ENCODE data around the gene FRMD5. TPM values are rescaled to one million over a fixed set of nuclear protein-coding genes. Genes with fewer than 3 reads are reported as not detected.

The FRMD5 gene
- total RNA-seq, 1 experiment from 2014 or later = 14.3 TPM

DNA sequence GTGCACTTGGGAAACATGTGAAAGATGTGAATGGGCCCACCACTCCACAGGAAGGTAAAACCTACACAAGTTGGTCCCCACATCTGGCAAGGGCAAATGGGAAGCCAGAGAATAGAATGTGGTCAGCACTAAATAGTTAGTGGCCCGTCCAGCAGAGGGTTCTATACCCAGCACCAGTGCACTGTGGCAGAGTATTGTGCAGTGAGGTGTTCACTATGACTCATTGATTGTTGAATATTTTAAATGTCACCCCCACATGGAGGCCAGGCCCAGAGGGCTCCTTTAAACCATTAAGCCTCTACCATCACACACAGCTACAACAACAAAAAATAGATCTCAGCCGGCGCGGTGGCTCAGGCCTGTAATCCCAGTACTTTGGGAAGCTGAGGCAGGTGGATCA is 11.7 kb downstream of the FRMD5 start:
- in situ Hi-C loops (cut with HindIII; ENCODE audit: low pct_unique_long_range_greater_than_20kb, low sequenced_read_pairs) = no loop called here
- no peak for DNase-seq (ENCODE audit: low read depth, low spot score)

DNA sequence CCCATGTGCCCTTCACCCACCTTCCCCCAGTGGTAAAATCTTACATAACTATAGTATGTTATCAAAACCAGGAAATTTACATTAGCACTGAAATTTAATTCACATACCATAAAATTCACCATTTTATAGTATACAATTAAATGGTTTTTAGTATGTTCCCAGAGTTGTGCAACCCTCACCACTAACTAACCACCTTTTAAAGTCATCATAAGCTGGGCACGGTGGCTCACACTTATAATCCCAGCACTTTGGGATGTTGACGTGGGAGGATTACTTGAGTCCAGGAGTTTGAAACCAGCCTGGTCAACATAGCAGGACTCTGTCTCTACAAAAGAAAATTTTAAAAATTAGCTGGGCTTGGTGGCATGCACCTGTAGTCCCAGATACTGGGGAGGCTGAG is 13.7 kb downstream of the FRMD5 start:
- no peak for DNase-seq (ENCODE audit: low read depth, low spot score)
- in situ Hi-C loops (cut with HindIII; ENCODE audit: low pct_unique_long_range_greater_than_20kb, low sequenced_read_pairs) = no loop called here

DNA sequence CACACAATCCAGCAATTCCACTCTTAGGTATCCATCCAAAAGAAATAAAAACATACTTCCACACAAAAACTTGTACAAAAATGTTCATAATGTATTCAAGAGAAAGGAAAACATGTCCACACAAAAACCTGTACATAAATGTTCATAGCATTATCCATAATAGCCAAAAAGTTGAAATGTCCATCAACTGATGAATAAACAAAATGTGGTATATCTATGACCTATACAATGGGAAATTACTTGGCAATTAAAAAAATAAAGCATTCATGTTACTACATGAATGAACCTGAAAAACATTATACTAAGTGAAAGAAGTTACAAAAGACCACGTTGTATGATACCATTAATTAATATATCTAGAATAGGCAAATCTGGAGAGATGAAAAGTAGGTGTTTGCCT is 17.9 kb downstream of the FRMD5 start:
- in situ Hi-C loops (cut with HindIII; ENCODE audit: low pct_unique_long_range_greater_than_20kb, low sequenced_read_pairs) = no loop called here
- DNase-seq (ENCODE audit: low read depth, low spot score) = no peak

DNA sequence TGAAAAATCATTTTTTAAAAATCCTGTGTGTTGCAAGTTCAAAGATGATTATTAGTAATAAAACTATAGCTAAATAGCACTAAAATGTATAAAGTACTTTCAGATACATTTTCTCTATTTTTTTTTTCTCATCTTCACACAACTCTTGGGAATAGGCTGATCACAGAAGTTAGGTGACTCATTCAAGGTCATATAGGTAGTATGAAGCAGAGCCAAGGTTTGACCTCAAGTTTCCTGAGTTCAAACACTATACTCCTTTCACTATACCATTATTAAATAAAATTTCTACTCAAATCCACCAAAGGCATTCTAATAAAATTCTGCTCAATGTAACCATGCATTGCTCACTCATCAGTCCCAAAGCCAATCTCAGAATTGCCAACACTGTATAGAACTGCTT is 21.3 kb downstream of the FRMD5 start:
- DNase-seq (ENCODE audit: low read depth, low spot score) = no peak
- in situ Hi-C loops (cut with HindIII; ENCODE audit: low pct_unique_long_range_greater_than_20kb, low sequenced_read_pairs) = no loop called here

DNA sequence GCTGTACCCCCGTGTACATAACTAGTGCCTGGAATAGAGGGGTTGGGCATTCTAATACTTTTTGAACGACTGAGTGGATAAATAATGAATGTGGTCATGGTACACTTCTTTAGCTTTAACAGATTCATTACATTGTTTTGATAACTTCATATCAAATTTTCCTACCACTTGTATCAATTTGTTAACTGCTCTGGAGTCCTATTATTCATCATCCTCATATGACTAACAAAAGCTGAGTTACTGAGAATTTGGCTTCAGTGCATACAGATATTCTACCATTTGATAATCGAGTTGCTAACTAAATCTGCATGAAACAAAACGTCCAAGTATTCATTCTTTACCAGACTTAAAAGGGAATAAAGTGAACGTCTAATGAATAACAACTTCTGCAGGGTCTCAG is 31.7 kb downstream of the FRMD5 start:
- in situ Hi-C loops (cut with HindIII; ENCODE audit: low pct_unique_long_range_greater_than_20kb, low sequenced_read_pairs) = no loop called here
- no peak for DNase-seq (ENCODE audit: low read depth, low spot score)

DNA sequence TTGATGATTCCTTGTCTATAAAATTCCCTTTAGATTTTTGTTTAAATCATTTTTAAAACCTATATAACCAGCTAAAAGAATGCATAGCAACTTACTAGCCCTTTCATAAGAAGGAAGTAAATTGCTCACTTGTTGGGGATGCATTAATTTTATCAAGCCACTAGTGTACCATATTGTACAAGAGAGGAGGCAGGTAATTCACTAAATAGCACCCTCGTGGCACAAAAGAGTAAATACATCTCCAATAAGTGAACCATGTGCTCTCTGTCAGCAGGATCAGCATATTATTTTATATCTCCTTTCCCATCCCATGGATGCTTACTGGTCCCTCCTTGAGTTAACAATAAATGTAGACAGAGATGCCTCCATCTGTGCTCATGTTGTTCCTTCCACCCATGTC is 34.3 kb downstream of the FRMD5 start:
- in situ Hi-C loops (cut with HindIII; ENCODE audit: low pct_unique_long_range_greater_than_20kb, low sequenced_read_pairs) = no loop called here
- no peak for DNase-seq (ENCODE audit: low read depth, low spot score)

DNA sequence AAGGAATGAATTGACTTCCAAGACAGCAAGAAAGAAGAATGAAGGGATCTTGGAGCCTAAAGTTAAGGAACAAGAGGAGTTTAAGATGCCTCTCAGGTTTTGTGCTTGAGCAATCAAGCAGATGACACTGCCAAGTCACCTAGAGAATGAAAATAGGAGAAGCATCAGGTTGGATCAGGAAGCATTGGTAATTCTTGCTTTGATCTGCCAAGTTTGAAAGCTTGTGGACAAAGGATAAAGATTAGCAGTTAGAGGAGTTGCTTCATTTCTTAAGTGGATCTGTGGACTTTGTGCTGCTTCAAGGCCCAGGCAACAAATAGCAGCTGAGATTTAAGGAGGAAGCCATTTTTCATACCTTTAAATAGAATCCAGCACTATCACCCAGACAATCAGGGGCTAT is 35.6 kb downstream of the FRMD5 start:
- no peak for DNase-seq (ENCODE audit: low read depth, low spot score)
- in situ Hi-C loops (cut with HindIII; ENCODE audit: low pct_unique_long_range_greater_than_20kb, low sequenced_read_pairs) = no loop called here

DNA sequence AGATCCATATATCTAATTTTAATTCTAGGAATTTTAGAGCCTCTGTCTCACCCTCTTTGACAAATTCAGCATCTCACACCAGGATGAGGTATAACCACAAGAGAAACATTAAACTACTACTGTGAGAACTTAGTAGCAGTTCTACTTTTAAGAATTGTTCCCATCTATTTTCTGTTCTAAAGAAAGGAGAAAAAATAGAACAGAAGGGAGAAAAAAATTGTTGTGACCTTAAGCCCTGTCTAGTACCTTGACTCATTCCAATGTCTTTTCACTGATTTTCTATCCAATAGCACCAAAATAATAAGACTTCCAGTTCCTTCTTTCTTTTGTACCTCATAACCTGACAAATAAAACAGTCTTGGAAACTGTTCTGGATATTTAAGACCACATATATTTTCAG is 37.0 kb downstream of the FRMD5 start:
- DNase-seq (ENCODE audit: low read depth, low spot score) = no peak
- in situ Hi-C loops (cut with HindIII; ENCODE audit: low pct_unique_long_range_greater_than_20kb, low sequenced_read_pairs) = no loop called here

DNA sequence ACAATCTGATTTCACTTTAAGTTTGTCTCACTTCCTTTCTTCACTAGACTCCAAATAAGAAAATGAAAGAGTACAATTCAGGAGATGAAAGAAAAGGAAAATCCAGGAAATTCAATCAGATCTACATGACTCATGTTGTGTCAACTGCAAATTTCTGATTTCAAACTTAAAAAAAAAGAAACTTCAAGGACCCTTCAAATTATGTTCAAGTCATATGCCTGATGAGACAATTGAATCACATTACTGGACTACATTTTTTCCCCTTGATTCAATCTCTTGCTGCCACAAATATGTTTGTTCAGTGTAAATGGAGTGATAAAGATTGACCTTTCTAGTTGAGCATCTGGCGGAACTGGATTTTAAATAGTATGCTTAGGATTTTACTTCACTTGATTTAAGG is 37.4 kb downstream of the FRMD5 start:
- in situ Hi-C loops (cut with HindIII; ENCODE audit: low pct_unique_long_range_greater_than_20kb, low sequenced_read_pairs) = no loop called here
- DNase-seq (ENCODE audit: low read depth, low spot score) = peak; percentile 77

DNA sequence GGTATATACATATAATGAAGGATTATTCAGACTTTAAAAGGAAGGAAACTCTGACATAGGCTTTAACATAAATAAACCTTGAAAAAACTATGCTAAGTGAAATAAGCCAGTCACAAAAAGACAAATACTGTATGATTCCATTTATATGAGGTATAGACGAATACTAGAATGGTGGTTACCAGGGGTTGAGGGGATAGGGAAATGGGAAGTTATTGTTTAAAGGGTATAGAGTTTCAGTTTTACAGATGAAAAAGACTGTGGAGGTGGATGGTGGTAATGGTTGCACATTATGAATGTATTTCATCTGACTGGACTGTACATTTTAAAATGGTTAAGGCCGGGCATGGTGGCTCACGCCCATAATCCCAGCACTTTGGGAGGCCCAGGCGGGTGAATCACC is 41.7 kb downstream of the FRMD5 start:
- DNase-seq (ENCODE audit: low read depth, low spot score) = no peak
- in situ Hi-C loops (cut with HindIII; ENCODE audit: low pct_unique_long_range_greater_than_20kb, low sequenced_read_pairs) = no loop called here

DNA sequence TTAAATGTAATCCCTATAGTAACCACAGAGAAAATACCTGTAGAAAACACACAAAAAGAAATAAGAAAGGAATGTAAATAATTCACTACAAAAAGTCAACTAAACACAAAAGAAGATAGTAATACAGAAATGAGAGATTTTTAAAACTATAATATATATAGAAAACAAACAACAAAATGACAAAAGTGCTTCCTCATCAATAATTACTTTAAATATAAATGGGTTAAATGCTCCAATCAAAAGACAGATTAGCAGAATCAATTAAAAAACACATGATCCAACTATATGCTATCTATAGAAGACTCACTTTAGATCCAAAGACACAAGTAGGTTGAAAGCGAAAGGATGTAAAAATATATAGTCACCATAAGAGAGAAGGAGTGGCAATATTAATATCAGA is 45.8 kb downstream of the FRMD5 start:
- DNase-seq (ENCODE audit: low read depth, low spot score) = no peak
- in situ Hi-C loops (cut with HindIII; ENCODE audit: low pct_unique_long_range_greater_than_20kb, low sequenced_read_pairs) = loop anchor here (25.0 kb wide), 1 partner anchor 88 kb away; no protein-coding TSS in a partner anchor

DNA sequence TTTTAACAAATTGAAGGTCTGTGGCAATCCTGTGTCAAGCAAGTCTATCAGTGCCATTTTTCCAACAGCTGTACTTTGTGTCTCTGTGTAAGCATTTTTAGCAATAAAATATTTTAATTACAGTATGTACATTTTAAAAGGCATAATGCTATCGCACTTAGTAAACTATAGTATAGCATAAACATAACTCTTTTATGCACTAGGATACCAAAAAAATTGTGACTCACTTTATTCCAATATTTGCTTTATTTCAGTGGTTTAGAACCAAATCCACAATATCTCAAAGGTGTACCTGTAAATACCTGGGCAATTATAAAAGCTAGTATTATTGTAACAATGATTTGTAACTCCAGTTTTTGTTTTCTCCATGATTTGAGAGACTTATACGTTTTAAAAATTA is 46.5 kb downstream of the FRMD5 start:
- in situ Hi-C loops (cut with HindIII; ENCODE audit: low pct_unique_long_range_greater_than_20kb, low sequenced_read_pairs) = loop anchor here (25.0 kb wide), 1 partner anchor 89 kb away; no protein-coding TSS in a partner anchor
- DNase-seq (ENCODE audit: low read depth, low spot score) = no peak

DNA sequence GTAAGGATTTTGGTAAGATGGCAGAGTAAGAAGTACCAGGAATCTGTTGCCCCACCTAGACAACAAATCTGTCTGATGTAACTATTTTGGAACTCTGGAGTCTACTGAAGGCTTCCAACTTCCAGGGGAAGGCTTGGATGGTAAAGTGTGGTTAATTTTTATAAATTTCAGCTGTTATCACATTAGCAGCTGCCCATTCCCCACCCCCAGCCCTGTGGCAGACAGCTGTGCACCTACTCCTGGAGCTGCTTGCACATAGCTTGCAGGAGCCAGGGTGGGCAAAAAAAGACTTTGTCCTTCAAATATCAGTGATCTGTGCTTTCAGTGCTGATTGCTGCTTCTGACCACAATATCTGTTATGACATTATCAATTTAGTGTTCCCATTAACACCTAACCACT is 47.4 kb downstream of the FRMD5 start:
- no peak for DNase-seq (ENCODE audit: low read depth, low spot score)
- in situ Hi-C loops (cut with HindIII; ENCODE audit: low pct_unique_long_range_greater_than_20kb, low sequenced_read_pairs) = loop anchor here (25.0 kb wide), 1 partner anchor 90 kb away; no protein-coding TSS in a partner anchor

DNA sequence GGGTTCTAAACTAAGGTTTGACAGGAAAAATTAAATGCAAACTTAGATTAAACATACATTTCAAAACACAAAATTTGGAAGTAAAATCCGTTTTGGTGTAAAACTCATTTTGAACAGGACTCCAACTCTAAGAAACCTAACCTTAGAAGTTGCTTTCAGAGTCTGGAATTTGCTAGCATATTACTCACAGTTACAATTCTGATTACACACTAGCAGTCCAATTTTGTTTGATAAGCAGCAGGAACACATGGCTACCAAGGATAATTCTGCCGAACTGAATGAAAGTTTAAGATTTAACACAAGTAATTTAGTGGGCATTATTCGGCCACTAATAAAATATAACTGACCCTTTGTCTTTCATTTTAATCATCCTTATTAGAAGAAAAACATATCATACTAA is 49.6 kb downstream of the FRMD5 start:
- DNase-seq (ENCODE audit: low read depth, low spot score) = no peak
- in situ Hi-C loops (cut with HindIII; ENCODE audit: low pct_unique_long_range_greater_than_20kb, low sequenced_read_pairs) = loop anchor here (25.0 kb wide), 1 partner anchor 92 kb away; no protein-coding TSS in a partner anchor

DNA sequence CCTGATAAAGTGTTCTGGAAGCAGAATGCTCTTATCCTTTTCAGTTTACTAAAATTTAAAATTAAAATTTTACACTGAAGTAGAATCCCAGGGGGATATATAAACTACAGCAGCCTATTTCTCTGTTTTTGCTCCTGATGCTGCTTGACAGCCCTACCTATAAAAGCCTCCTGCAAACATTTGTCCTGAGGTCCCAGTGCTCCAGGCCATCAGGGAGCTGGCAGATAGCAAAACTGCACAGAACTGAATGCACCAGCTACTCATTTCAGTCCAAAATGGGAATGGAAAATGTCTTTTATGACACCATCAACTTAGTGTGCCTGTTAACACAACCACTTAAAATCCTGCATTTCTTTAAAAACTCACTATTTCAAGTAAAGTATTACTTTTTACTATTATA is 50.1 kb downstream of the FRMD5 start:
- in situ Hi-C loops (cut with HindIII; ENCODE audit: low pct_unique_long_range_greater_than_20kb, low sequenced_read_pairs) = loop anchor here (25.0 kb wide), 1 partner anchor 92 kb away; no protein-coding TSS in a partner anchor
- no peak for DNase-seq (ENCODE audit: low read depth, low spot score)

DNA sequence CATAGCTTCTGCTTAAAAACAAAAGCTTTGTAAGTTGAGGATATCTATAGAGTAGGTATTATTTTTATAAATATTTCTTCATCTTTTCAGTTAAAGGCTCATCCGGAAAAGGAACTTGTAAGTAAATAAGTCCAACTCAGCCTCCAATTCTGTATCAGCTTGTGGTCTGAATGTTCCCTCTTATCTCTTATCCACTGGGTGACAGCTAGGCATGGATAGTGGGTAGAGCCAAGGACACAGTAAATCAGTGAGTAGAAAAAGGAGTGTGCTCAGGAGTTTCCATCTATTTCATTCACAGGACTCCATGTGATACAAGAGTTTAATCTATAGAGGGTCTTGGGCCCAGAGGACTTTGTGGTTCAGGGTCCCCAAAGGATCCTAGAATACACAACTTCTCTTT is 50.9 kb downstream of the FRMD5 start:
- in situ Hi-C loops (cut with HindIII; ENCODE audit: low pct_unique_long_range_greater_than_20kb, low sequenced_read_pairs) = loop anchor here (25.0 kb wide), 1 partner anchor 93 kb away; no protein-coding TSS in a partner anchor
- no peak for DNase-seq (ENCODE audit: low read depth, low spot score)

DNA sequence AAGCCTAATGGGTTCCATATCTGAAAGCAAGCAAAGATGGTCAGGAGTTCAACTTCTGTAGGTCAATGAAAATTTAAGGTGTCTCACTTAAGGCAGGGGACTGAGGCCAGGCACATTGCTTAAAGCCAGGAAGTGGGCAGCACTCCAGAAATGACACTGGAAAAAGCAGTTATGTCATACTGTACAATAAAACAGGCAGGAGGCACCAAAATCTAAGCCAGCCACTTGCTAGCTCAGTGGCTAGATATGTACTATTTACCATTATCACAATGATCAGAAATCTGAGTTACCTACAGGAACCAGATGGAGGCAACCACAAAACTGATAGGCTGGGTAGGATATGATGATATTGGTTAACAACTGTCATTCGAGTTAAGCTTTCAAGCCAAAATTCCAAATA is 57.3 kb downstream of the FRMD5 start:
- peak; percentile 16 for DNase-seq (ENCODE audit: low read depth, low spot score)
- in situ Hi-C loops (cut with HindIII; ENCODE audit: low pct_unique_long_range_greater_than_20kb, low sequenced_read_pairs) = loop anchor here (25.0 kb wide), 1 partner anchor 100 kb away; no protein-coding TSS in a partner anchor

DNA sequence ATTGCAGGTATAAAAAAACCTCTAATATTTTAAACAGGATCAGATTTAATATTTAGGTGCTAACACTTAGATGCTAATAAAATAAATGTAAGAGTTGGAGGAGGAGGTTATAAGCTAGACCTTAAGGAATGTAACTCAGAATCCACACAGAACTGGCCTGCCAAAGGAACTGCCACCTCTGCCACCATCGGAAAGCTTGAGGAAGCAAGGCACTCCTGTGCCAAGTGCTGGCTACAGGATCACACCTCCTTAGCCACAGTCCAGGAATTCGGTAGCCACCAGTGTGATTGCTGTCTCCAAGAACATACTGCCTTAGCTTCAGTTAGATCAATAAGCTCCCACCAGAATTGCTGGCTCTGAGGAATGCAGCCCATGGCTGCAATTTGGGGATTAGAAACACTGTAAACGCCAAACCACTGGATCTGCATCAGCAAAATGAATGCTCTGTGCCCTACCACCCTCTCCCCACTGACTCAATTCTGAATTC is 58.0 kb downstream of the FRMD5 start:
- DNase-seq (ENCODE audit: low read depth, low spot score) = no peak
- in situ Hi-C loops (cut with HindIII; ENCODE audit: low pct_unique_long_range_greater_than_20kb, low sequenced_read_pairs) = loop anchor here (25.0 kb wide), 1 partner anchor 100 kb away; no protein-coding TSS in a partner anchor

DNA sequence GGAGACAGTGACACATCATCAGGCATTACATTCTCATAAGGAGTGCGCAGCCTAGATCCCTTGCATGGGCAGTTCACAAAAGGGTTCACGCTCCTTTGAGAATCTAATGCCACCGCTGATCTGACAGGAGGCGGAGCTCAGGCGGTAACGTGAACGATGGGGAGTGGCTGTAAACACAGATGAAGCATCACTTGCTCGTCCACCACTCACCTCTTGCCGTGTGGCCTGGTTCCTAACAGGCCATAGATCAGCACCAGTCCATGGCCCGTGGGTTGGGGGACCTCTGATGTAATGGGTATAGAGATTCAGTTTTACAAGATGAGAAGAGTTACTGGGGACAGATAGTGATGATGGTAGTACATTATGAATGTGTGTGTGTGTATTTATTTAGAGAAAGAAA is 63.0 kb downstream of the FRMD5 start:
- in situ Hi-C loops (cut with HindIII; ENCODE audit: low pct_unique_long_range_greater_than_20kb, low sequenced_read_pairs) = loop anchor here (25.0 kb wide), 1 partner anchor 105 kb away; no protein-coding TSS in a partner anchor

DNA sequence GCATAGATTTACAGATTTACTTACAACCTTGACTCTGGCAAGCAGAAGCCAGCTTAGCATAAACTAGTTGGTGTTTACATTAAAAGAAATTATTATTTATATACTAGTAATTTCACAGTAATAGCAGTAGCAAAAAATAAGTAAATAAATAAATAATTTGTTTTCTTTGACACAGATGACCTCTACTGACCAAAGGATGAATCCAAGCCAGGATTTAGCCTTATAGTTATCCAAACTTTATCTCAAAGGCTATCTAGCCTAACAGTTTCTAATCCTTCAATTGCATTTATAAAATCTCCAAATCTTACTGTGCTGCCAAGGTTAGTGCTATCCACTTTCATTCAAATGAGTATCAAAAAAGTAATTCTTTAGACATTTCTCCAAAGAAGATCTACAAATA is 64.3 kb downstream of the FRMD5 start:
- in situ Hi-C loops (cut with HindIII; ENCODE audit: low pct_unique_long_range_greater_than_20kb, low sequenced_read_pairs) = loop anchor here (25.0 kb wide), 1 partner anchor 107 kb away; no protein-coding TSS in a partner anchor
- peak; percentile 29 for DNase-seq (ENCODE audit: low read depth, low spot score)

More for the DNA sequence above, 63.0 kb downstream of the FRMD5 start:
- no peak for DNase-seq (ENCODE audit: low read depth, low spot score)

Data from SK-MEL-5 (cell line).